ENCODE data around the gene SLC1A7.

DNA sequence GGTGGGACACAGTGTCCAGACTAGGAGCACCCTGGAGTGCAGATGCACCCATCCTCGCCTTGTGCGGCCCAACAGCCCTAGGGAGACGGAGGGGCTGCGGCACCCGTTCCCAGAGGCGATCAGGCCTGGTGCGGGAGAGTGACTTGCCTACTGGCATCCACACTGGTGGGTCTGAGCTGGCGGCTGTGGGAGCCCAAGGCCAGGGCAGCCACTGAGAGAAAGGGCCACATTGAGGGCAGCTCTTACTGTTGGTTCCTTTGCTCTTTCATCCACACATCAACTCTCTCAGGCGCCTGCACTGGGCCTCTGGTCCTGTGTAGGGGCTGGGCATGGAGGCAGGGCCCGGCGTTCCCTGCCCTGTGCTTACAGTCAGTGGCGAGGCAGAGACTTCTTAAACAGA is 71.8 kb downstream of the SLC1A7 start:
- TF ChIP-seq, protein P1, sequence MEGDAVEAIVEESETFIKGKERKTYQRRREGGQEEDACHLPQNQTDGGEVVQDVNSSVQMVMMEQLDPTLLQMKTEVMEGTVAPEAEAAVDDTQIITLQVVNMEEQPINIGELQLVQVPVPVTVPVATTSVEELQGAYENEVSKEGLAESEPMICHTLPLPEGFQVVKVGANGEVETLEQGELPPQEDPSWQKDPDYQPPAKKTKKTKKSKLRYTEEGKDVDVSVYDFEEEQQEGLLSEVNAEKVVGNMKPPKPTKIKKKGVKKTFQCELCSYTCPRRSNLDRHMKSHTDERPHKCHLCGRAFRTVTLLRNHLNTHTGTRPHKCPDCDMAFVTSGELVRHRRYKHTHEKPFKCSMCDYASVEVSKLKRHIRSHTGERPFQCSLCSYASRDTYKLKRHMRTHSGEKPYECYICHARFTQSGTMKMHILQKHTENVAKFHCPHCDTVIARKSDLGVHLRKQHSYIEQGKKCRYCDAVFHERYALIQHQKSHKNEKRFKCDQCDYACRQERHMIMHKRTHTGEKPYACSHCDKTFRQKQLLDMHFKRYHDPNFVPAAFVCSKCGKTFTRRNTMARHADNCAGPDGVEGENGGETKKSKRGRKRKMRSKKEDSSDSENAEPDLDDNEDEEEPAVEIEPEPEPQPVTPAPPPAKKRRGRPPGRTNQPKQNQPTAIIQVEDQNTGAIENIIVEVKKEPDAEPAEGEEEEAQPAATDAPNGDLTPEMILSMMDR (IDR thresholded peaks at IDR 0.05; ENCODE audit: poor library complexity) = no peak
- no peak for TF ChIP-seq EZH2 (IDR thresholded peaks at IDR 0.05; ENCODE audit: borderline replicate concordance)
